NCI-H146 treated with DMSO at 0.1 percent for 48 hours (cell line): ENCODE measurements around the gene TPSB2.
"Not testable (repeated sequence)": the region's sequence is repeated elsewhere in the genome, so short reads cannot be mapped to it uniquely, and the experiment has no call there.

Experiments
- DNase-seq: peaks from one replicate; lab custom pipeline; 2025; ENCODE audit not compliant: unreplicated experiment; lab: John Stamatoyannopoulos, UW

TPSB2 gene

GRCh38 chr16:1262210-1262845, 32.3 kb upstream of the TPSB2 start:
- no peak for DNase-seq

GRCh38 chr16:1261131-1261892, 31.3 kb upstream of the TPSB2 start:
- DNase-seq, result peak; percentile 68

- DNase-seq, result no peak
Observed at GRCh38 chr16:1260101-1260680, 30.2 kb upstream of the TPSB2 start.

GRCh38 chr16:1259760-1260068, 29.7 kb upstream of the TPSB2 start:
- no peak for DNase-seq

- DNase-seq, result no peak
Observed at GRCh38 chr16:1258906-1259759, 29.1 kb upstream of the TPSB2 start.

GRCh38 chr16:1258225-1258600, 28.2 kb upstream of the TPSB2 start:
- DNase-seq, result no peak

GRCh38 chr16:1257561-1258224, 27.7 kb upstream of the TPSB2 start:
- DNase-seq, result no peak

GRCh38 chr16:1256874-1257322, 26.9 kb upstream of the TPSB2 start:
- DNase-seq, result no peak

- DNase-seq, result not testable (repeated sequence)
Observed at GRCh38 chr16:1256296-1256873, 26.4 kb upstream of the TPSB2 start.

GRCh38 chr16:1255276-1256122, 25.5 kb upstream of the TPSB2 start, which contains the start of gene TPSD1:
Gene TPSD1 (plus strand): TSS chr16:1256069. CDS start chr16:1256281, 212 bp downstream.
- DNase-seq, result not testable (repeated sequence)

- not testable (repeated sequence) for DNase-seq
Observed at GRCh38 chr16:1254821-1255220, 24.8 kb upstream of the TPSB2 start.

GRCh38 chr16:1253701-1254364, 23.8 kb upstream of the TPSB2 start:
- DNase-seq, result not testable (repeated sequence)

- DNase-seq, result not testable (repeated sequence)
Observed at GRCh38 chr16:1249031-1249755, 19.2 kb upstream of the TPSB2 start.

- DNase-seq, result not testable (repeated sequence)
Observed at GRCh38 chr16:1247903-1248537, 18.0 kb upstream of the TPSB2 start.

- DNase-seq, result no peak
Observed at GRCh38 chr16:1245452-1246020, 15.6 kb upstream of the TPSB2 start.

- DNase-seq, result no peak
Observed at GRCh38 chr16:1244881-1245280, 14.9 kb upstream of the TPSB2 start.
